Fibroblast of villous mesenchyme (primary cell): ENCODE results near the gene CD300LG. TPM values are rescaled to one million over a fixed set of nuclear protein-coding genes. Genes with fewer than 3 reads are reported as not detected.

Experiments used
- DNase-seq: peaks from one replicate; pipeline ENCODE4 v3.0.0-alpha.2; 2010; ENCODE audit warnings: low read depth
- H3K4me3 ChIP-seq: 2 replicates; pipeline ENCODE4 v1.5.1; 2011; ENCODE audit warnings: low read depth, mild to moderate bottlenecking, low read length
- total RNA-seq: library from RNA; depleted of rRNA; stranded (reverse); fragments of >200 nt; gene quantifications from 2 replicates; pipeline ENCODE4 v1.2.3, GENCODE V29; 2012
- TF ChIP-seq, protein P1 (sequence below): IDR thresholded peaks from 2 replicates; pipeline ENCODE4 v1.5.1; 2012; ENCODE audit warnings: low read depth, mild to moderate bottlenecking, low read length; ENCODE audit not compliant: insufficient read depth

Gene CD300LG
- total RNA-seq, 1 donor = not detected

DNA sequence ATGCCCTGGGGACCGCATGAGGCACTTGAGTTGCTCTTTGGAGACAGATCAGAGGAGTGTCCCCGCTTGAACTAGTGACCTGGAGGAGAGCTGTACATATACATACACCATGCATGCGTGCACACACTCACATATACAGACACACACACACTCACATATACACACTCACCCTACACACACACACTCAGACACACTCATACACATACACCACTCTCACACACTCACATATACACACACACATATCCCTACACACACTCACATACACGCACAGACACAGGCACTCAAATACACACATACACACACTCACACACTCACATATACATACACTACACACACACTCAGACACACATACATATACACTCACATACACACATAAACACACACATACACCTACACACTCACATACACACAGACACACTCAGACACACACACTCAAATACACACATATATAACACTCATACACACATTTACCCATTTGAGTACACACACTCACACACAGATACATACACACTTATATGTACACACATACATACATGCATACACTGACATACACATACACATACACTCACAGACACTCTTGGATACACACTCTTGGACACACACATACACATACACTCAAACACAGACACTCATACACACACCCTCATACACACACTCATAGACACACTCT is 65.8 kb downstream of the CD300LG start:
- no peak overlapping the region for H3K4me3 ChIP-seq
- TF ChIP-seq, protein P1, sequence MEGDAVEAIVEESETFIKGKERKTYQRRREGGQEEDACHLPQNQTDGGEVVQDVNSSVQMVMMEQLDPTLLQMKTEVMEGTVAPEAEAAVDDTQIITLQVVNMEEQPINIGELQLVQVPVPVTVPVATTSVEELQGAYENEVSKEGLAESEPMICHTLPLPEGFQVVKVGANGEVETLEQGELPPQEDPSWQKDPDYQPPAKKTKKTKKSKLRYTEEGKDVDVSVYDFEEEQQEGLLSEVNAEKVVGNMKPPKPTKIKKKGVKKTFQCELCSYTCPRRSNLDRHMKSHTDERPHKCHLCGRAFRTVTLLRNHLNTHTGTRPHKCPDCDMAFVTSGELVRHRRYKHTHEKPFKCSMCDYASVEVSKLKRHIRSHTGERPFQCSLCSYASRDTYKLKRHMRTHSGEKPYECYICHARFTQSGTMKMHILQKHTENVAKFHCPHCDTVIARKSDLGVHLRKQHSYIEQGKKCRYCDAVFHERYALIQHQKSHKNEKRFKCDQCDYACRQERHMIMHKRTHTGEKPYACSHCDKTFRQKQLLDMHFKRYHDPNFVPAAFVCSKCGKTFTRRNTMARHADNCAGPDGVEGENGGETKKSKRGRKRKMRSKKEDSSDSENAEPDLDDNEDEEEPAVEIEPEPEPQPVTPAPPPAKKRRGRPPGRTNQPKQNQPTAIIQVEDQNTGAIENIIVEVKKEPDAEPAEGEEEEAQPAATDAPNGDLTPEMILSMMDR = no peak
- no peak for DNase-seq

Other genes with a start within 250 kb of the CD300LG start
- 2.9 and 6.0 TPM in 2 replicates for gene MEOX1, start 185.3 kb upstream of the CD300LG start, total RNA-seq
- gene SOST, start 88.4 kb upstream of the CD300LG start, total RNA-seq = not detected in 2 replicates
- gene DUSP3, start 68.2 kb upstream of the CD300LG start, total RNA-seq = 79.6 and 95.9 TPM in 2 replicates
- not detected in 2 replicates for gene CFAP97D1, start 66.7 kb upstream of the CD300LG start, total RNA-seq
- gene MPP3, start 14.0 kb upstream of the CD300LG start, total RNA-seq = 8.7 and 9.1 TPM in 2 replicates
- gene MPP2, start 60.4 kb downstream of the CD300LG start, total RNA-seq = under 0.01 and 1.3 TPM in 2 replicates
- gene PPY, start 95.3 kb downstream of the CD300LG start, total RNA-seq = not detected in 2 replicates
- not detected in 2 replicates for gene PYY, start 106.8 kb downstream of the CD300LG start, total RNA-seq
- gene NAGS, start 157.4 kb downstream of the CD300LG start, total RNA-seq = 0.43 and 0.64 TPM in 2 replicates
- 40.2 and 40.3 TPM in 2 replicates for gene TMEM101, start 167.8 kb downstream of the CD300LG start, total RNA-seq
- 53.5 and 82.5 TPM in 2 replicates for gene LSM12, start 219.5 kb downstream of the CD300LG start, total RNA-seq
- 27.4 and 27.6 TPM in 2 replicates for gene G6PC3, start 223.6 kb downstream of the CD300LG start, total RNA-seq